ENCODE measurements around the gene CENPL.
"Not testable (repeated sequence)": the region's sequence is repeated elsewhere in the genome, so short reads cannot be mapped to it uniquely, and the experiment has no call there.

CENPL gene

GRCh38 chr1:173802961-173803360 lies 21.7 kb downstream of the CENPL start:
- TF ChIP-seq ZFX (IDR thresholded peaks at IDR 0.05) (no peak), CTCF (conservative IDR thresholded peaks at IDR 0.05) (no peak)

GRCh38 chr1:173799995-173800394 lies 24.7 kb downstream of the CENPL start:
- H3K27ac ChIP-seq, result not testable (repeated sequence)

More at GRCh38 chr1:173802961-173803360, 21.7 kb downstream of the CENPL start:
- H3K27ac ChIP-seq, result no peak overlapping the region

- no peak overlapping the region for H3K27ac ChIP-seq
- TF ChIP-seq CTCF (conservative IDR thresholded peaks at IDR 0.05) (no peak), ZFX (IDR thresholded peaks at IDR 0.05) (no peak)
Measured at GRCh38 chr1:173798078-173798477, 26.6 kb downstream of the CENPL start.

GRCh38 chr1:173789841-173790240 lies 34.8 kb downstream of the CENPL start:
- no peak overlapping the region for H3K27ac ChIP-seq
- no peak for TF ChIP-seq CTCF (conservative IDR thresholded peaks at IDR 0.05)
- TF ChIP-seq ZFX (IDR thresholded peaks at IDR 0.05), result no peak

- no peak overlapping the region for H3K27ac ChIP-seq
Measured at GRCh38 chr1:173784997-173785396, 39.7 kb downstream of the CENPL start.

GRCh38 chr1:173779936-173780335 lies 44.7 kb downstream of the CENPL start:
- H3K27ac ChIP-seq, result no peak overlapping the region
- no peak for TF ChIP-seq ZFX (IDR thresholded peaks at IDR 0.05)
- TF ChIP-seq CTCF (conservative IDR thresholded peaks at IDR 0.05), result no peak

More at GRCh38 chr1:173784997-173785396, 39.7 kb downstream of the CENPL start:
- TF ChIP-seq ZFX (IDR thresholded peaks at IDR 0.05) (no peak), CTCF (conservative IDR thresholded peaks at IDR 0.05) (no peak)

- H3K27ac ChIP-seq, result no peak overlapping the region
Measured at GRCh38 chr1:173775578-173776226, 49.0 kb downstream of the CENPL start.

More at GRCh38 chr1:173775578-173776226, 49.0 kb downstream of the CENPL start:
- TF ChIP-seq CTCF (conservative IDR thresholded peaks at IDR 0.05), result no peak
- TF ChIP-seq ZFX (IDR thresholded peaks at IDR 0.05), result no peak

Measured in C4-2B (cell line).